GM12872 (cell line): ENCODE measurements around the gene PPP6R3.

Experiments used
- TF ChIP-seq, protein P1 (sequence below): IDR thresholded peaks from 3 replicates; pipeline ENCODE4 v1.5.1; 2011; ENCODE audit warnings: low read depth, mild to moderate bottlenecking, low read length, moderate library complexity; ENCODE audit not compliant: insufficient read depth

The PPP6R3 gene

DNA sequence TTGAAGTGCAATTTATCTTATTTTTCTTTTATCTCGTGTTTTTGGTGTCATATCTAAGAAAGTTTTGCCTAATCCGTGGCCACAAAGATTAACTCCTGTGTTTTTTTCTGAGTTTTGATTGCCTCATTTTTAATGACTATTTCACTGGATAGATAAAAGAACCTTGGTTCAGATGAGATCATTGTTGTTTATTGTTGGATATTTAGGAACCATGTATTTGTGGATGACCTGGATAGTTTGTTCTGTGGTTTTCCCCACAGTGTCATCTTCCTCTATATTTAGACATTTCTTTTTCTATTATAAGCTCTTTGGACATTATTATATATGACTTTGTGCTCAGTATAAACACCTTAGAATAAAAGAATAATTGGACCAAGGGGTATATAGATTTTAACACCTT lies 37.2 kb downstream of the PPP6R3 start:
- TF ChIP-seq, protein P1, sequence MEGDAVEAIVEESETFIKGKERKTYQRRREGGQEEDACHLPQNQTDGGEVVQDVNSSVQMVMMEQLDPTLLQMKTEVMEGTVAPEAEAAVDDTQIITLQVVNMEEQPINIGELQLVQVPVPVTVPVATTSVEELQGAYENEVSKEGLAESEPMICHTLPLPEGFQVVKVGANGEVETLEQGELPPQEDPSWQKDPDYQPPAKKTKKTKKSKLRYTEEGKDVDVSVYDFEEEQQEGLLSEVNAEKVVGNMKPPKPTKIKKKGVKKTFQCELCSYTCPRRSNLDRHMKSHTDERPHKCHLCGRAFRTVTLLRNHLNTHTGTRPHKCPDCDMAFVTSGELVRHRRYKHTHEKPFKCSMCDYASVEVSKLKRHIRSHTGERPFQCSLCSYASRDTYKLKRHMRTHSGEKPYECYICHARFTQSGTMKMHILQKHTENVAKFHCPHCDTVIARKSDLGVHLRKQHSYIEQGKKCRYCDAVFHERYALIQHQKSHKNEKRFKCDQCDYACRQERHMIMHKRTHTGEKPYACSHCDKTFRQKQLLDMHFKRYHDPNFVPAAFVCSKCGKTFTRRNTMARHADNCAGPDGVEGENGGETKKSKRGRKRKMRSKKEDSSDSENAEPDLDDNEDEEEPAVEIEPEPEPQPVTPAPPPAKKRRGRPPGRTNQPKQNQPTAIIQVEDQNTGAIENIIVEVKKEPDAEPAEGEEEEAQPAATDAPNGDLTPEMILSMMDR = no peak

DNA sequence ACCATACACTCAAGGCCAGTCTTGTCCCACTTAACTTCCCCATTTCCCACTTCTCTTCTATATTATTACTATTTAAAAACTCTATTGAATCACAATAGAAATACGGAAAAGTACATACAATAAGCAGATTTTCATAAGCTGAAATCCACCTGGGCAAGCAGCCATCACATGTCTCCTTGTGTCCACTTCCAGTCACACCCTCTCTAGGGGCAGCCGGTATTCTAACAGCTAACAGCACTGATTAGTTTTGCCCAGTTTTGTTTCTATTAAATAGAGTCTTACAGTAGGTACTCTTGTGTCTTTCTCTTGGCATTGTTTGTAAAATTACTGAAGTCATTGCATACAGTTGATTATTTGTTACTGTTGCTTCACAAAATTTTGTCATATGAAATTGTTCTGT lies 37.8 kb downstream of the PPP6R3 start:
- TF ChIP-seq, protein P1 = no peak

- TF ChIP-seq, protein P1 = no peak
These were observed 38.6 kb downstream of the PPP6R3 start for GRCh38 chr11:68498903-68499883.

- TF ChIP-seq, protein P1 = no peak
These were observed 39.7 kb downstream of the PPP6R3 start for GRCh38 chr11:68500206-68500605.

GRCh38 chr11:68501813-68502212 lies 41.3 kb downstream of the PPP6R3 start:
- TF ChIP-seq, protein P1 = no peak

- TF ChIP-seq, protein P1 = no peak
These were observed 42.7 kb downstream of the PPP6R3 start for GRCh38 chr11:68503251-68503687.

DNA sequence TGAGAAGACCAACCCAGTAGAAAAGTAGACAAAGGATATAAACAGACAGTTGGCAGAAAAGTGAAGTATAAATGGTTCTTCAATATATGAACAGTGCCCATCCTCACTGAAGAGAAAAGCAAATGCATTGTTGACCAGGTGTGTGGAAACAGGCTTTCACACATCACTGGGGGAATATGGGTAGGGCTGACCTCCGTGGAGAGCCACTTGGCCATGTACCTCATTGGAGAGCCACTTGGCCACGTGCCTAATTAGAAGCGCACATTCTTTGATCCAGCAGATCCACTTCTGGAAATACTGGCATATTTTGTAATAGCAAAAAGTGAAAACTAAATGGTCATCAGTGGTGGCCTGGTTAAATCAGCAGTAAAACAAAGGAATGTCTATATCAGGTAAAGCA lies 43.2 kb downstream of the PPP6R3 start:
- TF ChIP-seq, protein P1 = no peak
